HG03175 (cell line): ENCODE measurements around the gene CCP110.
A peak's percentile ranks its signal among the peaks of the same experiment; 100 is the strongest.
"Not testable (repeated sequence)": the region's sequence is repeated elsewhere in the genome, so short reads cannot be mapped to it uniquely, and the experiment has no call there.

Source experiments
- ATAC-seq: cut with Tn5 transposase; IDR thresholded peaks from one replicate; pipeline ENCODE4 v1.9.1; 2021; ENCODE audit warnings: mild to moderate bottlenecking, moderate library complexity; ENCODE audit not compliant: unreplicated experiment

Gene CCP110

GRCh38 chr16:19543278-19543996, 19.7 kb downstream of the CCP110 start:
- not testable (repeated sequence) for ATAC-seq

- ATAC-seq: no peak
These were observed 24.4 kb downstream of the CCP110 start for GRCh38 chr16:19548144-19548543.

GRCh38 chr16:19549673-19550072, 25.9 kb downstream of the CCP110 start:
- ATAC-seq: no peak

GRCh38 chr16:19555186-19555937, 31.6 kb downstream of the CCP110 start, which contains the start of gene VPS35L:
Gene VPS35L (plus strand): TSS chr16:19555703. CDS start chr16:19555730, 27 bp downstream.
- ATAC-seq: peak; percentile 96

- ATAC-seq: no peak
These were observed 32.4 kb downstream of the CCP110 start for GRCh38 chr16:19555938-19556771.

- no peak for ATAC-seq
These were observed 35.6 kb downstream of the CCP110 start for GRCh38 chr16:19559242-19559910.

GRCh38 chr16:19560078-19560477, 36.3 kb downstream of the CCP110 start:
- no peak for ATAC-seq

- no peak for ATAC-seq
These were observed 39.6 kb downstream of the CCP110 start for GRCh38 chr16:19563377-19563776.

GRCh38 chr16:19566362-19566761, 42.6 kb downstream of the CCP110 start:
- no peak for ATAC-seq

- ATAC-seq: no peak
These were observed 43.8 kb downstream of the CCP110 start for GRCh38 chr16:19567560-19567959.

- no peak for ATAC-seq
These were observed 50.3 kb downstream of the CCP110 start for GRCh38 chr16:19573997-19574396.

GRCh38 chr16:19574615-19575014, 50.9 kb downstream of the CCP110 start:
- no peak for ATAC-seq

- no peak for ATAC-seq
These were observed 54.7 kb downstream of the CCP110 start for GRCh38 chr16:19578378-19578971.

- no peak for ATAC-seq
These were observed 58.5 kb downstream of the CCP110 start for GRCh38 chr16:19582050-19582831.

- no peak for ATAC-seq
These were observed 60.0 kb downstream of the CCP110 start for GRCh38 chr16:19583665-19584300.

GRCh38 chr16:19588661-19589060, 64.9 kb downstream of the CCP110 start:
- no peak for ATAC-seq

GRCh38 chr16:19589106-19589505, 65.4 kb downstream of the CCP110 start:
- ATAC-seq: no peak

- ATAC-seq: no peak
These were observed 66.1 kb downstream of the CCP110 start for GRCh38 chr16:19589771-19590302.
